GM12878 (cell line): Measurements from ENCODE around the gene ZNF366. TPM values are rescaled to one million over a fixed set of nuclear protein-coding genes. Genes with fewer than 3 reads are reported as not detected.

Experiments used
- ATAC-seq: fragments of 200-7000 bp; cut with Tn5 transposase; 3 replicates; pipeline ENCODE4 v1.9.1; 2020; ENCODE audit warnings: mild to moderate bottlenecking, moderate library complexity
- BruUV-seq: library from RNA; stranded (reverse); fragments of 400-500 nt; replicated peaks from 2 replicates; lab custom pipeline; 2021; lab: Mats Ljungman, UMichigan
- CTCF ChIA-PET: fragments of 300-600 bp; sonication (Branson Sonifier 250); formaldehyde crosslinking; extraction: SDS; loops from one replicate; lab custom pipeline; 2021; ENCODE audit warnings: inconsistent platforms; lab: Yijun Ruan, JAX
- POLR2A ChIA-PET: fragments of 350-600 bp; formaldehyde crosslinking; extraction: SDS; loops from one replicate; lab custom pipeline; 2021; ENCODE audit warnings: inconsistent platforms; lab: Charles Lee
- RAD21 ChIA-PET: fragments of 300-600 bp; sonication (Branson Sonifier 250); formaldehyde crosslinking; loops from one replicate; lab custom pipeline; 2023; ENCODE audit warnings: antibody characterized with exemption; ENCODE audit not compliant: unreplicated experiment; lab: Charles Lee
- SMC1A ChIA-PET: fragments of 300-600 bp; sonication (Branson Sonifier 250); formaldehyde crosslinking; loops from one replicate; lab custom pipeline; 2023; ENCODE audit not compliant: unreplicated experiment, uncharacterized antibody; lab: Charles Lee
- DNase-seq: peaks from one replicate; pipeline ENCODE4 v3.0.0-alpha.2; 2011; ENCODE audit warnings: low read depth, low spot score
- FAIRE-seq: peaks from 3 replicates; lab custom pipeline; 2011; peaks lifted over from hg19 to GRCh38; lab: Jason Lieb, UNC
- H2AFZ ChIP-seq: 2 replicates; pipeline ENCODE4 v1.6.0; 2011; ENCODE audit warnings: low read depth, low read length, control low read depth; ENCODE audit not compliant: control insufficient read depth
- H3K27ac ChIP-seq: 2 replicates; pipeline ENCODE4 v1.5.1; 2011; ENCODE audit warnings: control low read depth; ENCODE audit not compliant: control insufficient read depth, insufficient read depth
- H3K27me3 ChIP-seq, 2 experiments: replicated peaks in 1 of 2; 2 replicates each; pipeline versions ENCODE4 v1.6.0 to v1.6.1; 2011; ENCODE audit warnings: low read length in 1 of 2; ENCODE audit not compliant: control insufficient read depth in 2 of 2, insufficient read depth in 2 of 2
- H3K36me3 ChIP-seq, 2 experiments: 2 replicates each; pipeline ENCODE4 v1.5.1; 2011; ENCODE audit warnings: low read length in 1 of 2; ENCODE audit not compliant: control insufficient read depth in 2 of 2, insufficient read depth in 2 of 2
- H3K4me1 ChIP-seq: 2 replicates; pipeline ENCODE4 v1.6.1; 2011; ENCODE audit warnings: mild to moderate bottlenecking, low read length, moderate library complexity, mixed read lengths; ENCODE audit not compliant: control insufficient read depth, insufficient read depth
- H3K4me2 ChIP-seq: 2 replicates; pipeline ENCODE4 v1.6.0; 2011; ENCODE audit warnings: control low read depth; ENCODE audit not compliant: control insufficient read depth, insufficient read depth
- H3K4me3 ChIP-seq: fragments of 200-600 bp; sonication (generic); 2 replicates; pipeline ENCODE4 v1.5.1; 2016
- H3K79me2 ChIP-seq: 2 replicates; pipeline ENCODE4 v1.6.0; 2011; ENCODE audit warnings: low read length; ENCODE audit not compliant: control insufficient read depth, insufficient read depth
- H3K9ac ChIP-seq: 2 replicates; pipeline ENCODE4 v1.8.0; 2011; ENCODE audit warnings: low read length, control low read depth, mixed read lengths; ENCODE audit not compliant: control insufficient read depth, insufficient read depth
- H3K9me3 ChIP-seq: replicated peaks from 3 replicates; pipeline ENCODE4 v1.5.1; 2011; ENCODE audit warnings: mild to moderate bottlenecking, low read length; ENCODE audit not compliant: control insufficient read depth, insufficient read depth
- H4K20me1 ChIP-seq: 2 replicates; pipeline ENCODE4 v1.6.0; 2011; ENCODE audit not compliant: control insufficient read depth, insufficient read depth
- BCLAF1 ChIP-seq: fragments of 450-650 bp; IDR thresholded peaks from 2 replicates; pipeline ENCODE4 v1.6.1; 2017; ENCODE audit warnings: antibody characterized with exemption, mild to moderate bottlenecking, moderate library complexity
- ESRRA ChIP-seq: IDR thresholded peaks from 2 replicates; pipeline ENCODE4 v1.6.1; 2012; ENCODE audit warnings: mild to moderate bottlenecking, low read length, improper control_type of control experiment
- HDAC2 ChIP-seq: fragments of 200-600 bp; sonication (generic); IDR thresholded peaks from 2 replicates; pipeline ENCODE4 v1.6.1; 2017
- KDM1A ChIP-seq: fragments of 200-600 bp; sonication (generic); IDR thresholded peaks from 2 replicates; pipeline ENCODE4 v1.6.1; 2016; ENCODE audit warnings: borderline replicate concordance
- MEF2A ChIP-seq: IDR thresholded peaks from 2 replicates; pipeline ENCODE4 v1.6.1; 2011; ENCODE audit warnings: low read depth, mild to moderate bottlenecking, low read length, moderate library complexity; ENCODE audit not compliant: insufficient read depth
- MTA3 ChIP-seq: IDR thresholded peaks from 2 replicates; pipeline ENCODE4 v1.6.1; 2012; ENCODE audit warnings: low read length, inconsistent platforms, borderline replicate concordance
- NBN ChIP-seq: fragments of 450-650 bp; IDR thresholded peaks from 2 replicates; pipeline ENCODE4 v1.6.1; 2016
- NR2F1 ChIP-seq: fragments of 450-650 bp; conservative IDR thresholded peaks from 2 replicates; pipeline ENCODE4 v1.6.1; 2017; ENCODE audit warnings: mild to moderate bottlenecking
- RCOR1 ChIP-seq: conservative IDR thresholded peaks from 2 replicates; pipeline ENCODE4 v1.6.1; 2012; ENCODE audit warnings: low read depth, low read length, improper control_type of control experiment
- RELA ChIP-seq: fragments of 450-650 bp; IDR thresholded peaks from 2 replicates; pipeline ENCODE4 v1.8.0; 2014; ENCODE audit warnings: borderline replicate concordance; ENCODE audit not compliant: partially characterized antibody
- SMAD5 ChIP-seq: IDR thresholded peaks from 2 replicates; pipeline ENCODE4 v1.6.1; 2016; ENCODE audit warnings: antibody characterized with exemption, low read depth
- SREBF2 ChIP-seq: IDR thresholded peaks from 2 replicates; pipeline ENCODE4 v1.6.1; 2012; ENCODE audit warnings: mild to moderate bottlenecking, low read length
- ZBED1 ChIP-seq: IDR thresholded peaks from 2 replicates; pipeline ENCODE4 v1.6.1; 2016; ENCODE audit warnings: borderline replicate concordance
- ZNF384 ChIP-seq: IDR thresholded peaks from 2 replicates; pipeline ENCODE4 v1.6.1; 2012; ENCODE audit warnings: low read depth, mild to moderate bottlenecking, low read length, improper control_type of control experiment, borderline replicate concordance
- WGBS: methylation state at CpG from one replicate; pipeline ENCODE4 v1.1.6; 2016; ENCODE audit warnings: low lambda C conversion rate; ENCODE audit not compliant: insufficient replicate concordance, insufficient coverage; ENCODE audit errors: missing lambda C conversion rate; 5-methylcytosine and 5-hydroxymethylcytosine counted together
- in situ Hi-C: fragments of 300-500 bp; cut with MboI; formaldehyde crosslinking; loops from 9 replicates; pipeline ENCODE4 v1.14.3; 2018; ENCODE audit warnings: mixed read lengths
- intact Hi-C: fragments of 100-400 bp; cut with micrococcal nuclease; formaldehyde crosslinking; loops from one replicate; pipeline ENCODE4 v1.14.2; 2022; ENCODE audit not compliant: unreplicated experiment
- polyA plus RNA-seq, 11 experiments: library from polyadenylated mRNA; depleted of rRNA in 4 of 11; unstranded in 6 of 11; stranded (reverse) in 5 of 11; fragments of >200 nt; fragmentation: Nextera tagmentation in 4 of 11; fragmentation: Illumina TruSeq in 1 of 11; extraction: Ambion mirVana in 4 of 11; extraction: Trizol in 1 of 11; gene quantifications; 1 replicate in 1 of 11; 2 replicates in 10 of 11; pipeline versions ENCODE4 v1.2.1 to v1.2.3, GENCODE V29; 2011 to 2016; ENCODE audit warnings: inconsistent platforms in 2 of 11, missing spikeins in 2 of 11, low read depth in 1 of 11
- total RNA-seq, 4 experiments: library from RNA; depleted of rRNA in 3 of 4; stranded (reverse); fragments of >200 nt in 3 of 4; fragmentation: Illumina TruSeq in 1 of 4; extraction: Trizol in 1 of 4; gene quantifications; 2 replicates each; pipeline versions ENCODE4 v1.2.1 to v1.2.3, GENCODE V29; 2013 to 2021
- TF ChIP-seq, protein P1 (sequence below): IDR thresholded peaks from 2 replicates; pipeline ENCODE4 v1.6.1; 2012; ENCODE audit warnings: low read depth, low read length, improper control_type of control experiment

Gene ZNF366
- total and polyA plus RNA-seq, 10 of the 15 experiments (the other 5 are each of a cell fraction or from before 2014, with no cell fraction given), result 0.01 to 0.18 (median 0.04) TPM; not detected in 6

GRCh38 chr5:72542695-72543094, 35.5 kb upstream of the ZNF366 start:
- Histone ChIP-seq H3K4me2 (no peak overlapping the region), H3K9me3 (no peaks in the 10 kb centered on the region), H3K4me1 (no peaks in the 10 kb centered on the region), H3K4me3 (no peak overlapping the region), H2AFZ (no peak overlapping the region), H3K9ac (no peak overlapping the region), H3K27ac (no peak overlapping the region), H3K79me2 (no peaks in the 10 kb centered on the region), H3K36me3 (no peaks in the 10 kb centered on the region), H4K20me1 (no peaks in the 10 kb centered on the region), H3K27me3 (no peaks in the 10 kb centered on the region; a peak in 1 of 4 replicates)
- no peak for DNase-seq
- BruUV-seq, result no TSS peak
- RAD21 ChIA-PET, result no interaction called here
- 91% methylated on average over 1 of the region's 1 CpG for WGBS
- TF ChIP-seq ZBED1 (no peak), SMAD5 (no peak), KDM1A (no peak), MTA3 (no peak), SREBF2 (no peak), NBN (no peak), ESRRA (no peak), RCOR1 (no peak), NR2F1 (no peak), RELA (no peak), BCLAF1 (no peak), HDAC2 (no peak), ZNF384 (no peak), MEF2A (no peak)
- TF ChIP-seq, protein P1, sequence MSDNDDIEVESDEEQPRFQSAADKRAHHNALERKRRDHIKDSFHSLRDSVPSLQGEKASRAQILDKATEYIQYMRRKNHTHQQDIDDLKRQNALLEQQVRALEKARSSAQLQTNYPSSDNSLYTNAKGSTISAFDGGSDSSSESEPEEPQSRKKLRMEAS, result no peak
- POLR2A ChIA-PET, result no interaction called here
- CTCF ChIA-PET, result no interaction called here
- intact Hi-C loops, result no loop called here
- SMC1A ChIA-PET, result no interaction called here
- in situ Hi-C loops, result loop anchor here (25.0 kb wide), 1 partner anchor 755 kb away; no protein-coding TSS in a partner anchor
- no peak for FAIRE-seq
- ATAC-seq, result no peak
